ENCODE measurements around the gene SPNS3. TPM values are rescaled to one million over a fixed set of nuclear protein-coding genes. Genes with fewer than 3 reads are reported as not detected.

The SPNS3 gene
- total and polyA plus RNA-seq, 8 donors = 0.08 to 0.96 (median 0.67) TPM

DNA sequence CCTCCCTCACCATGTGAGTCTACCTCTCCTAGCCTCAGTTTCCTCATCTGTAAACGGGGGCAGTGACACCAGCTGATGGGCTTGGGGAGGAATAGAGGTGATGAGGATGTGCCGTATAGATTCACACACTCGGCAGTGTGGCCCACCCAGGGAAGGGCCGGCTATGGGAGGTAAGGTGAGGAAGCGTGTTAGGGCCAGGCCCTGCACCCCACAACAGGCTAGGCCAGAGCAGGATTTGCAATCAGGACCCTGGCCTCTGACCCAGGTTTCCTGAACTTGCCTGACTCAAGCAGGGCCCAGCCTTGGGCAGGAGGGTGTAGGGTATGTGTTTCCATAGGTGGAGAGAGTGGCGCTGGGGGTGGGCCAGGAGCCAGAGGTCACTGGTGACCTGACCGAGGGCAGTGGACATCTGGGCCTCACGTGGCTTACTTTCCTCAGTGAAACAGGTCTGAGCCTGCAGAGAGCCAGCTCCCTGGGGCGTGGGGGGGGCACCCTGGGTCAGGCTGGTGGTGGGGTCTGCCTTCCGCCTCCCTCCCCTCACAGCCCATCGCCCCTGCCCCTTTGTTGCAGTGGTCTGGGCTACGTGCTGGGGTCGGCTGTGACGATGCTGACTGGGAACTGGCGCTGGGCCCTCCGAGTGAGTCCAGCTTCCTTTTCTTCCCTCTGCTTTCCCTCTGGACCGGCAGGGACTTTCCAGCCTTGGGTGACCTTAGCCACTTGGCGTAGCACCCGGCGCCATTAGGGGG, 12.8 kb downstream of the SPNS3 start:
- Histone ChIP-seq H3K4me3 (no peak overlapping the region), H3K27me3 (no peaks in the 10 kb centered on the region), H3K27ac (no peak overlapping the region), H3K9me3 (no peaks in the 10 kb centered on the region), H3K4me1 (peaks cover 0 to 8% (median 3%) of the 10 kb centered on the region in 3 donors), H3K36me3 (no peaks in the 10 kb centered on the region)
- peak in 1 of 4 donors; percentile 33 for ATAC-seq
- DNase-seq = peak in 1 of 6 donors; percentile 66
- TF ChIP-seq, protein P1, sequence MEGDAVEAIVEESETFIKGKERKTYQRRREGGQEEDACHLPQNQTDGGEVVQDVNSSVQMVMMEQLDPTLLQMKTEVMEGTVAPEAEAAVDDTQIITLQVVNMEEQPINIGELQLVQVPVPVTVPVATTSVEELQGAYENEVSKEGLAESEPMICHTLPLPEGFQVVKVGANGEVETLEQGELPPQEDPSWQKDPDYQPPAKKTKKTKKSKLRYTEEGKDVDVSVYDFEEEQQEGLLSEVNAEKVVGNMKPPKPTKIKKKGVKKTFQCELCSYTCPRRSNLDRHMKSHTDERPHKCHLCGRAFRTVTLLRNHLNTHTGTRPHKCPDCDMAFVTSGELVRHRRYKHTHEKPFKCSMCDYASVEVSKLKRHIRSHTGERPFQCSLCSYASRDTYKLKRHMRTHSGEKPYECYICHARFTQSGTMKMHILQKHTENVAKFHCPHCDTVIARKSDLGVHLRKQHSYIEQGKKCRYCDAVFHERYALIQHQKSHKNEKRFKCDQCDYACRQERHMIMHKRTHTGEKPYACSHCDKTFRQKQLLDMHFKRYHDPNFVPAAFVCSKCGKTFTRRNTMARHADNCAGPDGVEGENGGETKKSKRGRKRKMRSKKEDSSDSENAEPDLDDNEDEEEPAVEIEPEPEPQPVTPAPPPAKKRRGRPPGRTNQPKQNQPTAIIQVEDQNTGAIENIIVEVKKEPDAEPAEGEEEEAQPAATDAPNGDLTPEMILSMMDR (IDR thresholded peaks at IDR 0.05) = no peak
- 79 to 80% methylated on average over 20 of the region's 20 CpGs for WGBS, 2 donors
- intact Hi-C loops (cut with DNase I) = no loop called here
- no peak for FAIRE-seq

DNA sequence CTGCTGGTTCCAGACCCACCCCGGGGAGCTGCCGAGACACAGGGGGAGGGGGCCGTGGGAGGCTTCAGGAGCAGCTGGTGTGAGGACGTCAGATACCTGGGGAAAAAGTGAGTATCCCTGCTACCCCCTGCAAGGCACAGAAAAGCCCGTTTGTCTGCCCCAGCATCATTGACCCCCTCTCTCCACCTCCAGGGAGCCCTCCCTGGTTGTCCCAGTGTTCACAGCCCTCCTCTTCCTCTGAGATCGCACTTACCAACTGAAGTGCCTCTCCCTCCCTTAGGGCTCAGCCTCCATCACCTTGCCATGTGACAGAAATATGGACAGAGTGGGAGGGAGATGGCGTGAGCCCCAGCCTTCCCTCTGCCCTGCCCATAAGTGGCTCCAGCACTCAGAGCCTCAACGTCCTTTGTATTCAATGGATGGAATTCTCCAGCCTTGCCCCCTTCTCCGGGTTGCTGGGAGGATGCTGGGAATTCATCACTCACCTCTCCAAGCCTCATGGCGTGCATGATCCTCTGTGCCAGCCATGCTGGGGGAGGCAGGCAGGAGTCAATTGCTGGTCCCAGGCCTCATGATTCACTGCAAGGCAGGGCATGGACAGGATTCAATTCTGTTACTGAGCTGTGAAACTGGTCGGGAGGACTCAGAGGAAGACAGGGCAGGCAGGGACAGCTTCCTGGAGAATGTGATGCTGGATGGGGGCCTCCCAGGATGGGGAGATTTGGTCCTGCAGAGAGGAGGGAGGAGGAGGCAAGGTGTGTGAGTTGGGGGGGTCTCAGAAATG, 14.6 kb downstream of the SPNS3 start:
- TF ChIP-seq, protein P1 (IDR thresholded peaks at IDR 0.05) = no peak
- DNase-seq (no peak), FAIRE-seq (no peak), ATAC-seq (no peak)
- no peaks in the 10 kb centered on the region for H3K9me3 ChIP-seq
- no peaks in the 10 kb centered on the region for H3K36me3 ChIP-seq
- intact Hi-C loops (cut with DNase I) = no loop called here
- H3K27me3 ChIP-seq = no peaks in the 10 kb centered on the region
- H3K27ac ChIP-seq = no peak overlapping the region
- 65 to 80% methylated on average over 11 of the region's 11 CpGs for WGBS, 2 donors
- peaks cover 0 to 8% (median 3%) of the 10 kb centered on the region in 3 donors for H3K4me1 ChIP-seq
- H3K4me3 ChIP-seq = no peak overlapping the region

DNA sequence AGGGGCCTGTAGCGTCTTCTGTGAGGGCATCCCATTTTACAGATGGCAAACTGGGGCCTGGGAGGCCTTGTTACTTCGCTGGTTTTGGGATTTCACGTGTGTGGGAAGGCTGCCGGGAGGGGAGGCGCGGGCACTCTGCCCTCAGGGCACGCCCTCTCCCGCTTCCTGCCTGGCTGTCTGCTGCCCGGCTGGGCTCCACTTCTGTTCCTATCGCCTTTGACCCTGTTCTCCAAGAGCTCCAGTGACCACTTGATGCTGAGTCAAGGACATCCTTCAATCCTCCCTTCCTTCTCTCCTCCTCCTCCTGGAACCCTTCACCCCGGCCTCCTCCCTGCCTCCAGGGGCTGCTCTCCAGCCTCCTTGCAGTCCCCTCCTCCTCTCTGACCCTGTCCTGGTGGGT, 16.0 kb downstream of the SPNS3 start:
- no peaks in the 10 kb centered on the region for H3K36me3 ChIP-seq
- TF ChIP-seq, protein P1 (IDR thresholded peaks at IDR 0.05) = no peak
- H3K4me3 ChIP-seq = no peak overlapping the region
- no peaks in the 10 kb centered on the region for H3K9me3 ChIP-seq
- no peak for DNase-seq
- H3K27me3 ChIP-seq = no peaks in the 10 kb centered on the region
- ATAC-seq = no peak
- intact Hi-C loops (cut with DNase I) = no loop called here
- 82 to 89% methylated on average over 10 to 11 of the region's 11 CpGs for WGBS, 2 donors
- peaks cover 0 to 4% (median 3%) of the 10 kb centered on the region in 3 donors for H3K4me1 ChIP-seq
- no peak for FAIRE-seq
- no peak overlapping the region for H3K27ac ChIP-seq

DNA sequence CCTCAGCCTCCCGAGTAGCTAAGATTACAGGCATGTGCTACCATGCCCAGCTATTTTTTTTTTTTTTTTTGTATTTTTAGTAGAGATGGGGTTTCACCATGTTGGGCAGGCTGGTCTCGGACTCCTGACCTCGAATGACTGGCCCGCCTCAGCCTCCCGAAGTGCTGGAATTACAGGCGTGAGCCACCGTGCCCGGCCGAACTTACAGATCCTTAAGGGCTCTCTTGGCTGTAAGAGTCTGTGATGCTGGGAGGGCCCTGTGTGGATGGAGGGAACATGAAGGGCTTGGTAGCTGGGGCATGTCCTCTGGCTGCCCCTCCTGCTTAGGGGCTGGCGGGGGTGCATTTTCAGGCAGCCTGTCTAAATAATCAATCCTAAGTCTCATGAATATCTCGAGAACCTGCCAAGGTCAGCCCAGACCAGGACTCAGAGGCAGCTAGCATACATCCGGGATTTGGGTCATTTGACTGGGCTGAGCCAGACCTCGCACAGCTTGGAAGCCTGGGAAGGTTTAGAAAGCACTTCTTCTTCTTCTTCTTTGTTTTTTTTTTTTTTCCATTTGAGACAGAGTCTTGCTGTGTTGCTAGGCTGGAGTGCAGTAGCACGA, 17.1 kb downstream of the SPNS3 start:
- H3K9me3 ChIP-seq = no peaks in the 10 kb centered on the region
- 78 to 86% methylated on average over 14 of the region's 14 CpGs for WGBS, 2 donors
- intact Hi-C loops (cut with DNase I) = no loop called here
- DNase-seq (peak in 1 of 6 donors; percentile 31), FAIRE-seq (no peak), ATAC-seq (no peak)
- H3K27ac ChIP-seq = no peak overlapping the region
- H3K4me1 ChIP-seq = no peaks in the 10 kb centered on the region
- H3K27me3 ChIP-seq = no peaks in the 10 kb centered on the region
- no peak overlapping the region for H3K4me3 ChIP-seq
- TF ChIP-seq, protein P1 (IDR thresholded peaks at IDR 0.05) = no peak
- H3K36me3 ChIP-seq = no peaks in the 10 kb centered on the region
